ENCODE data around the gene BLVRB. TPM values are rescaled to one million over a fixed set of nuclear protein-coding genes. Genes with fewer than 3 reads are reported as not detected.

BLVRB gene
- total RNA-seq, 2 donors from 2014 or later = 79.8 to 109 TPM

- DNase-seq (no peak), ATAC-seq (no peak)
- Histone ChIP-seq H3K4me1 (peaks cover 11% of the 10 kb centered on the region), H3K27me3 (peaks cover 0 to 16% of the 10 kb centered on the region in 2 donors), H3K9me3 (no peaks in the 10 kb centered on the region), H3K4me3 (no peak overlapping the region), H3K27ac (no peak overlapping the region), H3K36me3 (replicated peaks in 1 of 2; ENCODE audit: insufficient read depth in 1 of 2, low read depth in 2 of 2) (no peaks in the 10 kb centered on the region)
- intact Hi-C loops (cut with DNase I) = no loop called here
- 17 to 18% methylated on average over 1 of the region's 1 CpG for WGBS, 2 donors
- TF ChIP-seq CTCF (IDR thresholded peaks at IDR 0.05) (no peak), POLR2A (IDR thresholded peaks at IDR 0.05) (no peak)
Measured at GRCh38 chr19:40512110-40512472, 46.5 kb upstream of the BLVRB start.

DNA sequence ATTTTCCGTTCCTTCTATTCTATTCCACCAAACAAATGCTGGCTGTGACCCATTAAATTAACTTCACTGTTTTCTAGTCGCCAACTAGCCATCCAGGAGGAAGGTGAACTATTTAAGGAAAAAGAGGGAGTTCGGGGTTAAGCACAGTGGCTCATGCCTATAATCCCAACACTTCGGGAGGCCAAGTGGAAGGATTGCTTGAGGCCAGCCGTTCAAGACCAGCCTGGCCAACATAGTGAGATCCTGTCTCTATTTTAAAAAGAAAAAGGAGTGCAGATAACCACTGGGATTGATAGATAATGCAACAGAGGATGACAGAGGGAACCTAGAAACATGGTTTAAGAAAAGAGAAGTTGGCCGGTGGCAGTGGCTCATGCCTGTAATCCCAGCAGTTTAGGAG, 45.9 kb upstream of the BLVRB start:
- Histone ChIP-seq H3K27ac (no peak overlapping the region), H3K36me3 (replicated peaks in 1 of 2; ENCODE audit: insufficient read depth in 1 of 2, low read depth in 2 of 2) (no peaks in the 10 kb centered on the region), H3K9me3 (no peaks in the 10 kb centered on the region), H3K4me3 (no peak overlapping the region), H3K4me1 (peaks cover 11% of the 10 kb centered on the region), H3K27me3 (peaks cover 0 to 16% of the 10 kb centered on the region in 2 donors)
- TF ChIP-seq CTCF (IDR thresholded peaks at IDR 0.05) = no peak
- no peak for TF ChIP-seq POLR2A (IDR thresholded peaks at IDR 0.05)
- no peak for DNase-seq
- WGBS, 2 donors = 82 to 88% methylated on average over 6 of the region's 6 CpGs
- intact Hi-C loops (cut with DNase I) = no loop called here
- ATAC-seq = no peak

GRCh38 chr19:40510526-40511115, 45.1 kb upstream of the BLVRB start:
- no peak overlapping the region for H3K4me3 ChIP-seq
- no peaks in the 10 kb centered on the region for H3K36me3 ChIP-seq (replicated peaks in 1 of 2; ENCODE audit: insufficient read depth in 1 of 2, low read depth in 2 of 2)
- DNase-seq (no peak), ATAC-seq (no peak)
- TF ChIP-seq POLR2A (IDR thresholded peaks at IDR 0.05) (no peak), CTCF (IDR thresholded peaks at IDR 0.05) (no peak)
- peaks cover 0 to 16% of the 10 kb centered on the region in 2 donors for H3K27me3 ChIP-seq
- no peaks in the 10 kb centered on the region for H3K9me3 ChIP-seq
- H3K27ac ChIP-seq = no peak overlapping the region
- 83 to 89% methylated on average over 7 of the region's 7 CpGs for WGBS, 2 donors
- peaks cover 11% of the 10 kb centered on the region for H3K4me1 ChIP-seq
- intact Hi-C loops (cut with DNase I) = no loop called here

GRCh38 chr19:40508739-40509260, 43.3 kb upstream of the BLVRB start:
- H3K27me3 ChIP-seq = peaks cover 0 to 16% of the 10 kb centered on the region in 2 donors
- no peak overlapping the region for H3K4me3 ChIP-seq
- intact Hi-C loops (cut with DNase I) = no loop called here
- no peak overlapping the region for H3K27ac ChIP-seq
- ATAC-seq (no peak), DNase-seq (no peak)
- TF ChIP-seq CTCF (IDR thresholded peaks at IDR 0.05) (no peak), POLR2A (IDR thresholded peaks at IDR 0.05) (no peak)
- no peaks in the 10 kb centered on the region for H3K36me3 ChIP-seq (replicated peaks in 1 of 2; ENCODE audit: insufficient read depth in 1 of 2, low read depth in 2 of 2)
- 66 to 71% methylated on average over 8 of the region's 8 CpGs for WGBS, 2 donors
- no peaks in the 10 kb centered on the region for H3K9me3 ChIP-seq
- peaks cover 11% of the 10 kb centered on the region for H3K4me1 ChIP-seq

- H3K27ac ChIP-seq = no peak overlapping the region
- ATAC-seq (no peak), DNase-seq (no peak)
- H3K4me1 ChIP-seq = peaks cover 6% of the 10 kb centered on the region
- H3K27me3 ChIP-seq = peaks cover 0 to 9% of the 10 kb centered on the region in 2 donors
- H3K4me3 ChIP-seq = no peak overlapping the region
- 60% methylated on average over 1 to 2 of the region's 2 CpGs for WGBS, 2 donors
- TF ChIP-seq POLR2A (IDR thresholded peaks at IDR 0.05) = no peak
- no peak for TF ChIP-seq CTCF (IDR thresholded peaks at IDR 0.05)
- no peaks in the 10 kb centered on the region for H3K9me3 ChIP-seq
- no peaks in the 10 kb centered on the region for H3K36me3 ChIP-seq (replicated peaks in 1 of 2; ENCODE audit: insufficient read depth in 1 of 2, low read depth in 2 of 2)
- intact Hi-C loops (cut with DNase I) = no loop called here
Measured at GRCh38 chr19:40507892-40508291, 42.3 kb upstream of the BLVRB start.
